Esophagus mucosa (tissue), 1 donor: ENCODE data around the gene CD34. TPM values are rescaled to one million over a fixed set of nuclear protein-coding genes. Genes with fewer than 3 reads are reported as not detected.
"Not testable (repeated sequence)": the region's sequence is repeated elsewhere in the genome, so short reads cannot be mapped to it uniquely, and the experiment has no call there.

ENCODE experiments used
- ATAC-seq: fragments of 200-7000 bp; cut with Tn5 transposase; one replicate; pipeline ENCODE4 v1.9.1; 2020
- total RNA-seq: library from RNA; stranded (reverse); gene quantifications from one replicate; pipeline ENCODE4 v1.2.4, GENCODE V29; 2023
- donor health status: DM: yes; HTN: yes; CAD: no.

CD34 gene
- total RNA-seq, 1 donor from 2014 or later: 4.3 TPM

GRCh38 chr1:207925969-207926368 is 15.0 kb upstream of the CD34 start:
- ATAC-seq: not testable (repeated sequence)

GRCh38 chr1:207925210-207925609 is 14.3 kb upstream of the CD34 start:
- ATAC-seq: peak; percentile 50

- ATAC-seq: no peak
These were observed 12.6 kb upstream of the CD34 start for GRCh38 chr1:207923561-207923960.

- ATAC-seq: no peak
These were observed 12.2 kb upstream of the CD34 start for GRCh38 chr1:207923121-207923520.

GRCh38 chr1:207922554-207922953 is 11.6 kb upstream of the CD34 start:
- ATAC-seq: peak; percentile 52

- ATAC-seq: no peak
These were observed 10.4 kb upstream of the CD34 start for GRCh38 chr1:207921321-207921720.

- no peak for ATAC-seq
These were observed 9.6 kb upstream of the CD34 start for GRCh38 chr1:207920444-207921021.

GRCh38 chr1:207919523-207920170 is 8.7 kb upstream of the CD34 start:
- no peak for ATAC-seq

- ATAC-seq: no peak
These were observed 7.7 kb upstream of the CD34 start for GRCh38 chr1:207918581-207918980.

- no peak for ATAC-seq
These were observed 7.1 kb upstream of the CD34 start for GRCh38 chr1:207918011-207918410.

- no peak for ATAC-seq
These were observed 6.2 kb upstream of the CD34 start for GRCh38 chr1:207917080-207917479.

GRCh38 chr1:207913951-207914350 is 3.0 kb upstream of the CD34 start:
- no peak for ATAC-seq

- no peak for ATAC-seq
These were observed 1.2 kb upstream of the CD34 start for GRCh38 chr1:207911856-207912760.

GRCh38 chr1:207909687-207910086 is 1.2 kb downstream of the CD34 start:
- ATAC-seq: no peak

GRCh38 chr1:207908107-207908734 is 2.7 kb downstream of the CD34 start:
- ATAC-seq: no peak

GRCh38 chr1:207904391-207904790 is 6.5 kb downstream of the CD34 start:
- no peak for ATAC-seq

GRCh38 chr1:207903767-207904166 is 7.2 kb downstream of the CD34 start:
- ATAC-seq: no peak

- no peak for ATAC-seq
These were observed 7.9 kb downstream of the CD34 start for GRCh38 chr1:207903053-207903452.

GRCh38 chr1:207902566-207902965 is 8.4 kb downstream of the CD34 start:
- ATAC-seq: no peak

GRCh38 chr1:207901041-207901653 is 9.8 kb downstream of the CD34 start:
- no peak for ATAC-seq

- ATAC-seq: no peak
These were observed 12.1 kb downstream of the CD34 start for GRCh38 chr1:207898836-207899235.

GRCh38 chr1:207898260-207898659 is 12.7 kb downstream of the CD34 start:
- ATAC-seq: no peak

GRCh38 chr1:207897188-207897587 is 13.7 kb downstream of the CD34 start:
- no peak for ATAC-seq
